Skeletal muscle tissue (tissue), 4 donors: Measurements from ENCODE around the gene ZDHHC18. TPM values are rescaled to one million over a fixed set of nuclear protein-coding genes. Genes with fewer than 3 reads are reported as not detected.
A peak's percentile ranks its signal among the peaks of the same experiment; 100 is the strongest.
"Not testable (repeated sequence)": the region's sequence is repeated elsewhere in the genome, so short reads cannot be mapped to it uniquely, and the experiment has no call there.

Source experiments
- H3K27ac ChIP-seq: one replicate; pipeline ENCODE4 v1.7.0; 2013; ENCODE audit warnings: mild to moderate bottlenecking, low read depth, low read length, inconsistent platforms
- H3K27me3 ChIP-seq, 3 donors: one replicate each; pipeline ENCODE4 v1.7.0; 2013; ENCODE audit warnings: low read length in 3 of 3; ENCODE audit not compliant: control insufficient read depth in 3 of 3, insufficient read depth in 3 of 3
- H3K36me3 ChIP-seq, 3 donors: one replicate each; pipeline ENCODE4 v1.7.0; 2013; ENCODE audit warnings: low read length in 3 of 3; ENCODE audit not compliant: control insufficient read depth in 3 of 3, insufficient read depth in 3 of 3
- H3K4me1 ChIP-seq, 3 donors: one replicate each; pipeline ENCODE4 v1.7.0; 2013; ENCODE audit warnings: low read length in 3 of 3, mild to moderate bottlenecking in 3 of 3; ENCODE audit not compliant: control insufficient read depth in 3 of 3, insufficient read depth in 3 of 3
- H3K4me3 ChIP-seq, 3 donors: one replicate each; pipeline ENCODE4 v1.7.0; 2013; ENCODE audit warnings: low read length in 3 of 3
- H3K9ac ChIP-seq, 3 donors: one replicate each; pipeline ENCODE4 v1.7.0; 2013; ENCODE audit warnings: low read length in 3 of 3, mild to moderate bottlenecking in 3 of 3, moderate library complexity in 2 of 3, low read depth in 1 of 3
- H3K9me3 ChIP-seq, 3 donors: one replicate each; pipeline ENCODE4 v1.7.0; 2013; ENCODE audit warnings: low read length in 3 of 3; ENCODE audit not compliant: control insufficient read depth in 3 of 3
- total RNA-seq: library from RNA; depleted of rRNA; stranded (reverse); fragments of >200 nt; gene quantifications from one replicate; pipeline ENCODE4 v1.2.3, GENCODE V29; 2014
- donor health status: Osteomylitis.

The ZDHHC18 gene
- total RNA-seq, 1 donor from 2014 or later = 3.7 TPM

DNA sequence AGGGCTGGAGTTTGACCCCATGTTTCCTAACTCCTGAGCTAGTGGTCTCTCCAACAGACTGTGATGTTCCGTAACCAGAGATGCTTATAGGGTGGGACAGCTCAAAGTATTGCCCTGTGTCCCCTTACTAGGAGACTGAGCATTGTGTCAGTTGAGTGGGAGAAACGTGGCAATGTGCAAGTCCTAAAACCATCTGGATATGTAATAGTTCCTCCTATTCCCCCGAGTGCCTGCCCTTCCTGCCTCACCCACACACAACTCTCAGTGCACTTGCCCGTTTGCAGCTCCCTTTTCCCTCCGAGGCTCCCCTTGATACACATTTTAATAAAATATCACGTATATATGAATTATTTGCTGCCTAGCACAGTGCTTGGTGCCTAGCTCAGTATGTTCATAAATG lies 35.3 kb upstream of the ZDHHC18 start:
- no peaks in the 10 kb centered on the region for H3K9me3 ChIP-seq
- H3K36me3 ChIP-seq = peaks cover 13 to 28% (median 19%) of the 10 kb centered on the region in 3 donors
- H3K4me1 ChIP-seq = peaks cover 27 to 53% (median 41%) of the 10 kb centered on the region in 3 donors
- no peak overlapping the region for H3K4me3 ChIP-seq
- no peak overlapping the region for H3K27ac ChIP-seq
- no peak overlapping the region for H3K9ac ChIP-seq
- no peaks in the 10 kb centered on the region for H3K27me3 ChIP-seq

DNA sequence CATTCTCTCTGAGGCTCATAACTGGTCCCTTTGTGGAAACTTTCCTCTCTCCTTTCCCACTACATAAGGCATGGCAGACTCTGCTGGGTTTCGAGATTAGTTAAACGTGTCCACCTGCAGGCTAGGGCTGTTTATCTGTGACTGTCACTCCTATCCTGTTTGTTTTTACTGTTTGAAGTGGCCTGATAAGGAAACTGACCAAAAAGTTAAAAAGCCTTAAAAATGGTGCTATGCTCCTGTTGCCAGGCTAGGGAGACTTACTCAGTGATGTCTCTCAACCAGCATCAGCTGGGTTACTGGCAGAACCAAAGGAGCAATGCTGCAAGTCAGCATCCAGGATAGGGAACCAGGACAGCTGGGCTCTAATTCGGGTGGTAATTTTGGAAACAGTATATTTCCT lies 34.9 kb upstream of the ZDHHC18 start:
- Histone ChIP-seq H3K4me3 (no peak overlapping the region), H3K9me3 (no peaks in the 10 kb centered on the region), H3K4me1 (peaks cover 22 to 48% (median 36%) of the 10 kb centered on the region in 3 donors), H3K27ac (no peak overlapping the region), H3K9ac (no peak overlapping the region), H3K36me3 (peaks cover 13 to 28% (median 19%) of the 10 kb centered on the region in 3 donors), H3K27me3 (no peaks in the 10 kb centered on the region)

DNA sequence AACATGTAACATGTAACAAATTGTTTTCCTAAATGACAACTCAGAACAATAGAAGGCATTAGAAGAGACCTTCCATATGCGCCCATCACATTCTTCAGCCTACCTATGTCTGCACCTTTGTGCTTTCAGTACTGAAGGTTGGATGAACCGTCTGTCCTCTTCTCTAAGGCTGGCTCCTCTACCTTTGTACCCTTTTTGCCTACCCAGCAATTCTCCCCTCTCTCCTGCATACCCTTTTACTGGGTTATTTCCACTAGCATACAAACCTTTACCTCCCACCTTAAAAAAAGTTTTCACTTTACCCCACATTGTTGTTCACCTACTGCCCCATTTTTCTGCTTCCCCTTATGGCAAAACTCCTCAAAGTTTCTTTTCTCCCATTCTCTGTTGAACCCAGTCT lies 33.6 kb upstream of the ZDHHC18 start:
- Histone ChIP-seq H3K27ac (no peak overlapping the region), H3K36me3 (peaks cover 13 to 28% (median 22%) of the 10 kb centered on the region in 3 donors), H3K4me1 (peaks cover 16 to 40% (median 32%) of the 10 kb centered on the region in 3 donors), H3K9ac (no peak overlapping the region), H3K27me3 (no peaks in the 10 kb centered on the region), H3K4me3 (no peak overlapping the region), H3K9me3 (no peaks in the 10 kb centered on the region)

DNA sequence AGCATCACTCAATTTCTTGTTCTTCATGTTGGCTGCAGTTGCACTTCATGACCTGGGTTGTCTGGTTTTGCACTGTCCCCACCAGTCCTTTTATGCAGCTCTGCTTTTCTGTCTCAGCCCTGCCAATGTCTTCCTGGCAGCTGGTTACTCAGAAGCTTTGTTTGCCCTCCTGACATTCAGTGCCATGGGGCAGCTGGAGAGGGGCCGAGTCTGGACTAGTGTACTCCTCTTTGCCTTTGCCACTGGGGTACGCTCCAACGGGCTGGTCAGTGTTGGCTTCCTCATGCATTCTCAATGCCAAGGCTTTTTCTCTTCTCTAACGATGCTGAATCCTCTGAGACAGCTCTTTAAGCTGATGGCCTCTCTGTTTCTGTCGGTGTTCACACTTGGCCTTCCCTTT lies 32.1 kb upstream of the ZDHHC18 start:
- Histone ChIP-seq H3K27ac (no peak overlapping the region), H3K36me3 (peaks cover 13 to 28% (median 22%) of the 10 kb centered on the region in 3 donors), H3K4me3 (no peak overlapping the region), H3K9ac (peak overlapping the region in 1 of 3 donors; percentile 34), H3K4me1 (peaks cover 15 to 34% (median 29%) of the 10 kb centered on the region in 3 donors), H3K27me3 (no peaks in the 10 kb centered on the region), H3K9me3 (no peaks in the 10 kb centered on the region)

DNA sequence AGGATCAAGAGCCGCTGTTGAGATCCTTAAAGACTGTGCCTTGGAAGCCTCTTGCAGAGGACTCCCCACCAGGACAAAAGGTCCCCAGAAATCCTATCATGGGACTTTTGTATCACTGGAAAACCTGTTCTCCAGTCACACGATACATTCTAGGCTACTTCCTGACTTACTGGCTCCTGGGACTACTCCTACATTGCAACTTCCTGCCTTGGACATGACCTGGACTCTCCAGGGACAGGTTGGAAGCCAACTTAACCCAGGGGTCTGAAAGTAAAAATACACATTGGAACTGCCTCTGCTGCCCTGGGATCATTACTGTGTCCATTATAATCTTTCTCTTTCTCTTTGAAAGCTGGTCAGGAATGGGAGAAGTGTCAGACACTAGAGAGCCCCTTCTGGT lies 28.9 kb upstream of the ZDHHC18 start:
- Histone ChIP-seq H3K9ac (no peak overlapping the region), H3K27me3 (no peaks in the 10 kb centered on the region), H3K27ac (peak overlapping the region; percentile 55), H3K36me3 (peaks cover 13 to 19% (median 17%) of the 10 kb centered on the region in 3 donors), H3K4me3 (no peak overlapping the region), H3K4me1 (peaks cover 21 to 37% (median 31%) of the 10 kb centered on the region in 3 donors), H3K9me3 (no peaks in the 10 kb centered on the region)

DNA sequence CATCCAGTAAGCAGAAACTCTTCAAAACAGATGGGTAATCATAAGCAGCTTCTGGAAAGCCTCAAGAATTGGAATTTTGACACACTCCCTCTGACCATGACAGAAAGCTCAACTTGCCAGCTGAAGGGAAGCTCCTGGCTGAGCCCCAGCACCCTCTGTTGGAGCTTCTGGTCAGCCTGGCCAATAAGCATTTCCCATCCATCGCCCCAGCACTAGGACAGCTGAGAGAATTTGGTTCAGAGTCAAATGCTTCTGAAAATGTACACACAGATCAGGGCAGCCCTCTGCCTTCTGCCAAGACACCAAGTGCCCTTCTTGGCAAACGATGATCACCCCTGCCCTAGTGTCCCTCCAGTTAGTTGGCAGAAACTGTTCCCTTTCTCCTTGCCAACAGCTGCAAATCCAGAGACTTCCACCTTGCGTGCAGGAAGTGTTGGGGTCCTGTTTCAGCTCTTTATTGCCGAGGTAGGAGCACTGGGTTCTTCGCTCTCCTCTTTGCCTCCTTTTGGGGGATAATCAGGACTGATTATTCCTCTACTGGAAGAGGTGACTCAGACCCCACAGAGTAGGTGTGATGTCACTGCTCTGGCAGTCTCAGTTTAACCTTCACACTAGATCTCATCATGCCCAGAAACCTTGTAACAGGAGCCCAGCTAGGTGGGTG lies 26.9 kb upstream of the ZDHHC18 start:
- Histone ChIP-seq H3K4me1 (peaks cover 19 to 28% (median 24%) of the 10 kb centered on the region in 3 donors), H3K27ac (peak overlapping the region; percentile 87), H3K27me3 (no peaks in the 10 kb centered on the region), H3K36me3 (peaks cover 6 to 8% (median 7%) of the 10 kb centered on the region in 3 donors), H3K9ac (peak overlapping the region; percentile 41 to 73 (median 45)), H3K9me3 (no peaks in the 10 kb centered on the region), H3K4me3 (peak overlapping the region; percentile 28 to 65 (median 54))

DNA sequence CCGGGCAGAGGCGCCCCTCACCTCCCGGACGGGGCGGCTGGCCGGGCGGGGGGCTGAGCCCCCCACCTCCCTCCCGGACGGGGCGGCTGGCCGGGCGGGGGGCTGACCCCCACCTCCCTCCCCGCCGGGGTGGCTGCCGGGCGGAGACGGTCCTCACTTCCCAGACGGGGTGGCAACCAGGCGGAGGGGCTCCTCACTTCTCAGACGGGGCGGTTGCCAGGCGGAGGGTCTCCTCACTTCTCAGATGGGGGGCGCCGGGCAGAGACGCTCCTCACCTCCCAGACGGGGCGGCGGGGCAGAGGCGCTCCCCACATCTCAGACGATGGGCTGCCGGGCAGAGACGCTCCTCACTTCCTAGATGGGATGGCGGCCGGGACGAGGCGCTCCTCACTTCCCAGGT lies 22.6 kb upstream of the ZDHHC18 start:
- H3K27ac ChIP-seq, H3K27me3 ChIP-seq, H3K36me3 ChIP-seq, H3K9me3 ChIP-seq, H3K9ac ChIP-seq, H3K4me3 ChIP-seq: not testable (repeated sequence)
- H3K4me1 ChIP-seq = peaks cover 17 to 25% (median 17%) of the 10 kb centered on the region in 3 donors

DNA sequence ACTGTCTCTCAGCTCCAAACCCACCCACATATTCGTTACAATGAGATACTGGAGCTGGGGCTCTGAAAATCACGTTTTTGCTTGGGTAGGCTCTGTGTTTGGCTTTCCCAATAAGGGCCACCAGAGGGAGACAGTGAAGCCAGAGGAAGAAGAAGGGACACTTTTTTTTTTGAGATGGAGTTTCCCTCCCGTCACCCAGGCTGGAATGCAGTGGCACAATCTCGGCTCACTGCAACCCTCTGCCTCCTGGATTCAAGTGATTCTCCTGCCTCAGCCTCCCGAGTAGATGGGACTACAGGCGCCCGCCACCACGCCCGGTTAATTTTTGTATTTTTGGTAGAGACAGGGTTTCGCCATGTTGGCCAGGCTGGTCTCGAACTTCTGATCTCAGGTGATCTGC lies 16.4 kb upstream of the ZDHHC18 start:
- H3K36me3 ChIP-seq, H3K9me3 ChIP-seq, H3K27me3 ChIP-seq, H3K27ac ChIP-seq, H3K4me1 ChIP-seq, H3K4me3 ChIP-seq, H3K9ac ChIP-seq: not testable (repeated sequence)

DNA sequence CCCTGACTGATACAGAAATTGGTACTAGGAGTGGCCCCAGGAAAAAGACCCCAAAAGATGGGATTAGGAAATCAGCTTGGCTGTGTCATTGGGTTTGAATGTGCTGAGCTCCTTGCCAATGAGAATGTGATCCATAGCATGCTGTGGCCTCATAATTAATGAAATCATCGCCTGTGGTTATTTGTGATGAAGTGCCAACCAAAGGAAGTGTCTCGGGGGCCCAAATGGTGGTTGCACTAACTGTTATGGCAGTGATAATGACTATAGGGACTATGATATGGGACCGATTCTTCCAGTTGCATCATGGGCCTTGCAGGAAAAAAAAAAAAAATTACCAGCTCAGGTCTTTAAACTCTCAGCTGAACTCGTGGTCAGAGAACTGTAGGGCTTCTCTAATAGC lies 15.4 kb upstream of the ZDHHC18 start:
- Histone ChIP-seq H3K27ac (no peak overlapping the region), H3K36me3 (no peaks in the 10 kb centered on the region), H3K9me3 (no peaks in the 10 kb centered on the region), H3K9ac (no peak overlapping the region), H3K4me3 (no peak overlapping the region), H3K4me1 (peaks cover 0 to 2% (median 0%) of the 10 kb centered on the region in 3 donors), H3K27me3 (no peaks in the 10 kb centered on the region)

DNA sequence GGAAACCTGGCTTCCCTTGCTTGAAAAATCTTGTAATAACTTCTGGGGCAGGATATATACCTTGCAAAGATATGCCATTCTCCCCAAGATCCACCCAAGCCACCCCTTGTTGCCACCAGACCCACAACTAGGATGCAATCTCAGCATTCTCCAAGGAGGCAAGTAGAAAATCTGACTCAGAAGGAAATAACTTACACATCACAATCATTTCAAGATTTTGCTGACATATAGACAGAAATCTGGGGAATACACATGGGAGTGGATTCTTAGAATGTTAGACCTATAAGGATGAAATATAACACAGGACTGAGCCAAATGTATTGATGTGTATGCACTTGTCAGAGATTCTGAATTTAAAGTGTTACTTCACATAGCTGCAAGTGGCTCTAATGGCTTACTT lies 14.8 kb upstream of the ZDHHC18 start:
- peaks cover 0 to 2% (median 0%) of the 10 kb centered on the region in 3 donors for H3K4me1 ChIP-seq
- H3K27ac ChIP-seq = no peak overlapping the region
- H3K9me3 ChIP-seq = no peaks in the 10 kb centered on the region
- H3K9ac ChIP-seq = no peak overlapping the region
- no peaks in the 10 kb centered on the region for H3K36me3 ChIP-seq
- H3K27me3 ChIP-seq = no peaks in the 10 kb centered on the region
- H3K4me3 ChIP-seq = no peak overlapping the region
